Measurements from ENCODE around the gene GMPR2.

- TF ChIP-seq, protein P1, sequence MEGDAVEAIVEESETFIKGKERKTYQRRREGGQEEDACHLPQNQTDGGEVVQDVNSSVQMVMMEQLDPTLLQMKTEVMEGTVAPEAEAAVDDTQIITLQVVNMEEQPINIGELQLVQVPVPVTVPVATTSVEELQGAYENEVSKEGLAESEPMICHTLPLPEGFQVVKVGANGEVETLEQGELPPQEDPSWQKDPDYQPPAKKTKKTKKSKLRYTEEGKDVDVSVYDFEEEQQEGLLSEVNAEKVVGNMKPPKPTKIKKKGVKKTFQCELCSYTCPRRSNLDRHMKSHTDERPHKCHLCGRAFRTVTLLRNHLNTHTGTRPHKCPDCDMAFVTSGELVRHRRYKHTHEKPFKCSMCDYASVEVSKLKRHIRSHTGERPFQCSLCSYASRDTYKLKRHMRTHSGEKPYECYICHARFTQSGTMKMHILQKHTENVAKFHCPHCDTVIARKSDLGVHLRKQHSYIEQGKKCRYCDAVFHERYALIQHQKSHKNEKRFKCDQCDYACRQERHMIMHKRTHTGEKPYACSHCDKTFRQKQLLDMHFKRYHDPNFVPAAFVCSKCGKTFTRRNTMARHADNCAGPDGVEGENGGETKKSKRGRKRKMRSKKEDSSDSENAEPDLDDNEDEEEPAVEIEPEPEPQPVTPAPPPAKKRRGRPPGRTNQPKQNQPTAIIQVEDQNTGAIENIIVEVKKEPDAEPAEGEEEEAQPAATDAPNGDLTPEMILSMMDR (IDR thresholded peaks at IDR 0.05), result no peak
- TF ChIP-seq POLR2AphosphoS5 (IDR thresholded peaks at IDR 0.05) (no peak), POLR2A (IDR thresholded peaks at IDR 0.05) (no peak)
Observed at GRCh38 chr14:24204163-24205146, 28.3 kb upstream of the GMPR2 start.

Measured in suprapubic skin (tissue), 4 donors.